HFF-Myc (cell line): ENCODE data around the gene SFMBT2.

Experiments used
- DNase-seq: peaks from one replicate; pipeline ENCODE4 v3.0.0-alpha.2; 2011; ENCODE audit warnings: low read depth; ENCODE audit errors: extremely low read depth
- H3K4me3 ChIP-seq: replicated peaks from 2 replicates; pipeline ENCODE4 v1.5.1; 2011; ENCODE audit warnings: low read depth, mild to moderate bottlenecking, control low read depth, low read length
- TF ChIP-seq, protein P1 (sequence below): IDR thresholded peaks from 2 replicates; pipeline ENCODE4 v1.5.1; 2012; ENCODE audit warnings: mild to moderate bottlenecking, low read depth, low read length, control low read depth; ENCODE audit errors: missing control alignments

The SFMBT2 gene

DNA sequence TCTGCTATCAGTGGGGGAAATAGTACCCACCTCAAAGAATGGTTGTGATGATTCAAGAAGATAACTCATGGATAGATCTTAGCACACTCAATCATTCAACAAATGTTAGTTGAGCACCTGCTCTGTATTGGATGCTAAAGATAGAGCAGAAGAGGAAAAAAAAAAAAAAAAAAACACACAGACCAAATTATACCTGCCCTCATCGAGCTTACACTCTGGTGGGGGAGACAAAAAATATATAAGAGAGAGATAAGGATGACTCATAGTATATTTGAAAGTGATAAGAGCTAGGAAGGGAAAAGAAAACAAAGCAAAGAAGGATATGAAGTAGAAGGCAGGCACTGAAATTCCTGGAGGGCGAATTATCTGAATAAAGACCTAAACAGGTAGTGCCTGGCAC lies 258.5 kb downstream of the SFMBT2 start:
- TF ChIP-seq, protein P1, sequence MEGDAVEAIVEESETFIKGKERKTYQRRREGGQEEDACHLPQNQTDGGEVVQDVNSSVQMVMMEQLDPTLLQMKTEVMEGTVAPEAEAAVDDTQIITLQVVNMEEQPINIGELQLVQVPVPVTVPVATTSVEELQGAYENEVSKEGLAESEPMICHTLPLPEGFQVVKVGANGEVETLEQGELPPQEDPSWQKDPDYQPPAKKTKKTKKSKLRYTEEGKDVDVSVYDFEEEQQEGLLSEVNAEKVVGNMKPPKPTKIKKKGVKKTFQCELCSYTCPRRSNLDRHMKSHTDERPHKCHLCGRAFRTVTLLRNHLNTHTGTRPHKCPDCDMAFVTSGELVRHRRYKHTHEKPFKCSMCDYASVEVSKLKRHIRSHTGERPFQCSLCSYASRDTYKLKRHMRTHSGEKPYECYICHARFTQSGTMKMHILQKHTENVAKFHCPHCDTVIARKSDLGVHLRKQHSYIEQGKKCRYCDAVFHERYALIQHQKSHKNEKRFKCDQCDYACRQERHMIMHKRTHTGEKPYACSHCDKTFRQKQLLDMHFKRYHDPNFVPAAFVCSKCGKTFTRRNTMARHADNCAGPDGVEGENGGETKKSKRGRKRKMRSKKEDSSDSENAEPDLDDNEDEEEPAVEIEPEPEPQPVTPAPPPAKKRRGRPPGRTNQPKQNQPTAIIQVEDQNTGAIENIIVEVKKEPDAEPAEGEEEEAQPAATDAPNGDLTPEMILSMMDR, result no peak
- DNase-seq, result no peak
- H3K4me3 ChIP-seq, result no peak overlapping the region

DNA sequence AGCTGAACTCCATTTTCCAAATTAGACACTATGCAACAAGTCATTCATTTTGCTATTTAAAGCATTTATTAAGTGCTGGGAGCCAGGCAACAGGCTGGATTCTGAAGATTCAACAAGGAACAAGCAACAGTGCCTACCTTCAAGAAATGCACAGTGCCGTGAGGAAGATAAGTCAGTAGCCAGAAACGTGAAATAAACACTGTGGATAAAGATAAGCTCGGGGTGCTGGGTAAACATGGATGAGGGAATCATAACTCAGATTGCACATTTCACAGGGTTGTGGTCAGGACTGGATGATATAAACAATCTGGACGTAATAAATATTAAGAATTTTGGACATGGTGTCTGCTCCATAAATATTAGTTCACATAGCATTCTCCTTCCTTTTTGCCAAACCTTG lies 259.3 kb downstream of the SFMBT2 start:
- TF ChIP-seq, protein P1, result no peak
- H3K4me3 ChIP-seq, result no peak overlapping the region
- no peak for DNase-seq

DNA sequence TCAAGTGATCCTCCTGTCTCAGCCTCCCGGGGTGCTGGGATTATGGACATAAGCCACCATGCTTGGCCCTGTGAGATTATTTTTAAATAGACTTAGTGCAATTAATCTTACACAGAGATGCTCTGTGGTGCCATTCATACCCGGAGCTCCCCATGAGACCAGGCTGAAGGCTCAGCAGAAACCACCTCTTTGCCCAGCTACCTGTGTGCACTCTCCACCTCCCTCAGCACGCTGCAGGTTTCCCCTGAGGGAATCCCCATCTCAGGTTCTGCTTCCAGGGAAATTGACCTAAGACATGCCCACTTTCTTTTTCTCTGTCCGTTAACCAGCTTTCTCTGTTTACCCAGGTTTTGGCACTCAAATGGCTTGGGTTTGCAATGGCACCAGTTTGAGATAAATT lies 260.5 kb downstream of the SFMBT2 start:
- DNase-seq, result no peak
- TF ChIP-seq, protein P1, result no peak

DNA sequence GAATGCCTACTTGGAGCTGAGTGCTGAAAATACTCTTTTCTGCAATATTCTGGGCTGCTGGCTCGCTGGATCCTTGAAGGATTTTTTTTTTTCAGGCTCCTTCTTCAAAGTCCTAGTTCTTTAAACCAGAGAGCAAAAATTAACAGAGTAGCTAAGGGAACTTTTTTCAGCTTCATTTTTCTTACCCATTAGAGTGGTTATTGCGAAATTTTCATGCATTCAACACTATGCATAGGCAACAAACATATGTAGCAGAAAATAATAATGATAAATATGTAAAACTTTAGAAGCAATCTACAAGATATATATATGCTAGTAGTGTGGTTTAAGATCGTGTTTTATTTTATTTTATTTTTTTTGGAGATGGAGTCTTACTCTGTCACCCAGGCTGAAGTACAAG lies 264.6 kb downstream of the SFMBT2 start:
- TF ChIP-seq, protein P1, result no peak
- DNase-seq, result no peak
- H3K4me3 ChIP-seq, result no peak overlapping the region

More for the DNA sequence above, 260.5 kb downstream of the SFMBT2 start:
- no peak overlapping the region for H3K4me3 ChIP-seq

DNA sequence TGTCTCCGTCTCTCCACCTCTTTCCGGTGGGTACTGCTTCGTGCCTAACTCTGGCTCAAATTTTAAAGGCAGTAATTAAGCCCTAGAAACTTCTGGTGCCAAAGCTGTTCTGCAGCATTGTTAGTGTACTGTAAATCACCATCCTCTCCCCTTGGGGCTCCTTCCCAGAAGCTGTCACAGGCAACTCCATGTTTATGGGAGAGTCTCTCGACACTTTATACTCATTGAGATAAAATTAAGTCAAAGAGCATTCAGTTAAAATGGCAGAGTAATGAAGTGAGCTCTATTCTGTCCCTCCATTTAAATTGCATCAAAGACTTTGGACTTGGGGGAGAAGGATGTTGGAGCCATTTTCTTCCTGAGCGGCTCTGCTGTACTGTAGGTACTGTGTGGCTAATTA lies 274.8 kb downstream of the SFMBT2 start:
- no peak overlapping the region for H3K4me3 ChIP-seq
- TF ChIP-seq, protein P1, result no peak
- DNase-seq, result no peak

DNA sequence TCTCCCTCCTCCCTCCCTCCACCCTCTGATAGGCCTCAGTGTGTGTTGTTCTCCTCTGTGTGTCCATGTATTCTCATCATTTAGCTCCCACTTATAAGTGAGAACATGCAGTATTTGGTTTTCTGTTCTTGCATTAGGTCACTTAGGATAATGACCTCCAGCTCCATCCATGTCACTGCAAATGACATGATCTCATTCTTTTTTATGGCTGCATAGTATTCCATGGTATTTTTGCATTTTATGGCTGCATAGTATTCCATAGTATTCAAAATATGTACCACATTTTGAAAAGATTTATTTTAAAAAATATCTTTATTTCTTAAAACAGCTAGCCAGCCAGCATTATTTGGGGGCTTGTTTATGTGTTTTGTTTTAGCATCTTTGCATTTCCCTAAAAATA lies 275.6 kb downstream of the SFMBT2 start:
- TF ChIP-seq, protein P1, result no peak
- no peak overlapping the region for H3K4me3 ChIP-seq
- no peak for DNase-seq

DNA sequence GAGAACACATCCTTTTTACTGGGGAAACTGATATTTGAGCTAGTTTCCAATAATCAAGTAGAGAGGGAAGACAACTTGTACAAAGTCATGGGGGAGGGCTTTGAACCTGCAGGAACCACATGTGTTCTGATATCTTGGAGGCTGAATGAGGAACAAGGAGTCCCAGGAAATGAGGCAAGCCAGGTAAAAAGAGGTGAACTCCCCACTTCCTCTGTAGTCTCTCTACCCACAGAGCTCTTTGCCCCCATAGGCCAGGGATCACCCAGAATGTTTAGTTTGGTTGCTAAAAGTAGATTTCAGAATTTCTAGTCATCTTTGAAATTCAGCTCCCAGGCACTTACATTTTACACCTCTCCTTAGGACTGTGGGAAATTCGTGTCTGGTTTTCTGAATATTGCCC lies 276.4 kb downstream of the SFMBT2 start:
- no peak overlapping the region for H3K4me3 ChIP-seq
- TF ChIP-seq, protein P1, result no peak

More for the DNA sequence above, 276.4 kb downstream of the SFMBT2 start:
- no peak for DNase-seq
